Retinal pigment epithelial cell (primary cell): Measurements from ENCODE around the gene CCNL2.
"Not testable (repeated sequence)": the region's sequence is repeated elsewhere in the genome, so short reads cannot be mapped to it uniquely, and the experiment has no call there.

ENCODE experiments used
- DNase-seq: peaks from one replicate; pipeline ENCODE4 v3.0.0-alpha.2; 2010; ENCODE audit warnings: low read depth
- H3K4me3 ChIP-seq: 2 replicates; pipeline ENCODE4 v1.5.1; 2011; ENCODE audit warnings: mild to moderate bottlenecking, low read length, control low read depth, moderate library complexity
- TF ChIP-seq, protein P1 (sequence below): conservative IDR thresholded peaks from 2 replicates; pipeline ENCODE4 v1.5.1; 2011; ENCODE audit warnings: low read depth, low read length, control low read depth, inconsistent platforms

CCNL2 gene

DNA sequence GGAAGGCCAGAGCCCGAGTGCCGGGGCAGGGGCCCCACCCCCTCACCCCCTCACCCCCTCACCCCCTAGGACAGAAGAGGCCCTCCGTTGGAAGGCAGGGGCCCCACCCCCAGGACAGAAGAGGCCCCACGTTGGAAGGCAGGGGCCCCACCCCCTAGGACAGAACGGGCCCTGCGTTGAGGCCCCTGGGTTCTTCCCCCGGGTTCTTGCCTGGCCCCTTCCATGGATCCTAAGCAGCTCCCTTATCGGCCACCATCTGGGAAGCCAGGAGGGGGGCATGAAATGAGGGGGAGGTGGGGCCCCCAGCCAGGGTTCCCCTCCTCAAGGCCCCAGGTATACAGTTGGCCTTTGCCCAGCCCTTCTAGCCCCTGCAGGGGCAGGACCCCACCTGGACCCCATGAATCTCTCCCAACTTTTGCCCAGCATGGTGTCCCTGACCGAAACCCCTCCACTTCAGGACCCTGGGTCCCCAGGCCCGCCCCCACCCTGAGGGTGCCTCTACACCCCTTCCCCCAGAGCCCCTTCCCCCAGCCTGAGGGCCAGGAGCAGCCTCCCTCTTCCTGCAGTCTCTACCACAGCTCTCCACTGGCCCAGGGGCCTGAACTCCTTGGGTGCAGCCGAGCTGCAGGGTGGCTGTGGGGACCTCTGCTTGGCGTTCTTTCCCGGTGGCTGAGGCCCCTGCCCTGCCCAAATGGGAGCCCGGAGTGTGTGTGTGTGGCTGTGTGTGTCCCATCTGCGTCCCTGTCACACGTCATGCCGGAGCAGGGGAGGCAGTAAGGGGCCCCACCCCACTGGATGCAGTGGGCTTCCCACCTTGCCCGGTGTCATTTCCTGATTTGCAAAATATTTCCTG lies 32.1 kb upstream of the CCNL2 start:
- TF ChIP-seq, protein P1, sequence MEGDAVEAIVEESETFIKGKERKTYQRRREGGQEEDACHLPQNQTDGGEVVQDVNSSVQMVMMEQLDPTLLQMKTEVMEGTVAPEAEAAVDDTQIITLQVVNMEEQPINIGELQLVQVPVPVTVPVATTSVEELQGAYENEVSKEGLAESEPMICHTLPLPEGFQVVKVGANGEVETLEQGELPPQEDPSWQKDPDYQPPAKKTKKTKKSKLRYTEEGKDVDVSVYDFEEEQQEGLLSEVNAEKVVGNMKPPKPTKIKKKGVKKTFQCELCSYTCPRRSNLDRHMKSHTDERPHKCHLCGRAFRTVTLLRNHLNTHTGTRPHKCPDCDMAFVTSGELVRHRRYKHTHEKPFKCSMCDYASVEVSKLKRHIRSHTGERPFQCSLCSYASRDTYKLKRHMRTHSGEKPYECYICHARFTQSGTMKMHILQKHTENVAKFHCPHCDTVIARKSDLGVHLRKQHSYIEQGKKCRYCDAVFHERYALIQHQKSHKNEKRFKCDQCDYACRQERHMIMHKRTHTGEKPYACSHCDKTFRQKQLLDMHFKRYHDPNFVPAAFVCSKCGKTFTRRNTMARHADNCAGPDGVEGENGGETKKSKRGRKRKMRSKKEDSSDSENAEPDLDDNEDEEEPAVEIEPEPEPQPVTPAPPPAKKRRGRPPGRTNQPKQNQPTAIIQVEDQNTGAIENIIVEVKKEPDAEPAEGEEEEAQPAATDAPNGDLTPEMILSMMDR, result no peak
- no peak overlapping the region for H3K4me3 ChIP-seq
- DNase-seq, result no peak

DNA sequence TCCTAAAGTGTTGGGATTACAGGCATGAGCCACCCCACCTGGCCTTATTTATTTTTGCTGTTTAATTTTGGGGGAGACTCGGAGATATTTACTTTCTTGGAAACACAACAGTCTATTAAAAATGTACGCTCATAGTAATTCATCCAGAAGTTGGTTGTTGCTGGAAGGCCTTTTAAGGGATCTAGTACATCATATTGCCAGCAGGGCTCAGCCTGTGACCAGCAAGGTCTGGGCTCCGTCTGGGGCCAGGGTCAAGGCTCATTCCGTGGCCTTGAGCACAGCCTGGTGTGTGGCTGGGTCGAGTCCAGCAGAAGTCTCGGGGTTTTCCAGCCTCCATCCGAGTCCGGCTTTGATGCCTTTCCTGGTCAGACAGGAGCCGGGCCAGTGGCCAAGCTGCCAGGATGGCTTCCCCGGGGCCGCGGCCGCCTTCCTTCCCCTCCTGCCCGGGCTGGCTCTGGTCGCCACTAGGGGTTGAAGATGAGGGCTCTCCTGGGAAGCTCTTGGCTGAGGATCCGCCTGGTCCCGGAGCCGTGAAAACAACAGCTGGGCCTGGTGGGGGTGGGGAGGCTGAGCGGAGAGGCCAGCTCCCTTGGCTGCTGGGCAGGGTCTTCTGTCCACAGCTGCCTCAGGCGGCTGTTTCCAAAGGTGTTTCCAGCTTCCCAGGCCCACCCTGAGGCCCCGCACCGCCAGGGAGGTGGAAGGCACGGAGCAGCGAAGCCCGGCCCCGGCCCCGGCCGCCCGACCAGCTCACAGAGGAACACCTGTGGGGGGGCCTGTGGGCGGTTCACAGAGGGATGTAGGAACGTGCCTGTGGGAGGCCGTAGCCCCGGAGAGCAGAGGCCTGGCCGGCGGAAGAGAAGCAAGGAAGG lies 31.2 kb upstream of the CCNL2 start:
- H3K4me3 ChIP-seq, result no peak overlapping the region
- DNase-seq, result no peak
- TF ChIP-seq, protein P1, result no peak

- DNase-seq, result no peak
- TF ChIP-seq, protein P1, result no peak
- H3K4me3 ChIP-seq, result no peak overlapping the region
Measured at GRCh38 chr1:1429671-1430073, 30.5 kb upstream of the CCNL2 start.

- DNase-seq, result not testable (repeated sequence)
Measured at GRCh38 chr1:1428967-1429366, 29.8 kb upstream of the CCNL2 start.

GRCh38 chr1:1428174-1428573 lies 29.0 kb upstream of the CCNL2 start:
- TF ChIP-seq, protein P1, result no peak
- no peak overlapping the region for H3K4me3 ChIP-seq
- DNase-seq, result no peak

More at GRCh38 chr1:1428967-1429366, 29.8 kb upstream of the CCNL2 start:
- not testable (repeated sequence) for H3K4me3 ChIP-seq

DNA sequence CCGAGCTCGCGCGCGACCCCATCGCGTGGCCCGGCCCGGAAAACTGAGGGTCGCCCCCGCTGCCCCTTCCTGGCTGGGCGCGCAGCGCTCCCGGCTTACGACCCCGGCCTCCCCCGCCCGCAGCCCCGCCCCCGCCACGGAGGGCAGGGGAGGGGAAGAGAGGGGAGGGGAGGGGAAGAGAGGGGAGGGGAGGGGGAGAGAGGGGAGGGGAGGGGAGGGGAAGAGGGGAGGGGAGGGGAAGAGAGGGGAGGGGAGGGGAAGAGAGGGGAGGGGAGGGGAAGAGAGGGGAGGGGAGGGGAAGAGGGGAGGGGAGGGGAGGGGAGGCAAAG lies 28.6 kb upstream of the CCNL2 start:
- no peak overlapping the region for H3K4me3 ChIP-seq
- no peak for DNase-seq

More for the DNA sequence above, 28.6 kb upstream of the CCNL2 start:
- TF ChIP-seq, protein P1, result no peak
